Trophoblast cell (in vitro differentiated cells and primary cell): ENCODE measurements around the gene ADAM15.

Source experiments
- DNase-seq, 2 donors: peaks; one replicate each; pipeline ENCODE4 v3.0.0-alpha.2; 2016
- H2AFZ ChIP-seq: 2 replicates; pipeline ENCODE4 v1.6.1; 2013; ENCODE audit warnings: low read length, moderate library complexity, mild to moderate bottlenecking; ENCODE audit not compliant: insufficient read depth, poor library complexity
- H2AK5ac ChIP-seq: 2 replicates; pipeline ENCODE4 v1.6.1; 2013; ENCODE audit warnings: mild to moderate bottlenecking, low read length
- H2BK120ac ChIP-seq: 2 replicates; pipeline ENCODE4 v1.6.1; 2013; ENCODE audit warnings: low read length, mild to moderate bottlenecking, moderate library complexity; ENCODE audit not compliant: insufficient read depth, poor library complexity
- H2BK12ac ChIP-seq: 2 replicates; pipeline ENCODE4 v1.6.1; 2013; ENCODE audit warnings: mild to moderate bottlenecking, low read length, moderate library complexity
- H2BK5ac ChIP-seq: 2 replicates; pipeline ENCODE4 v1.6.1; 2013; ENCODE audit warnings: low read length, low read depth, moderate library complexity, mild to moderate bottlenecking; ENCODE audit not compliant: poor library complexity
- H3K14ac ChIP-seq: 2 replicates; pipeline ENCODE4 v1.6.1; 2013; ENCODE audit warnings: mild to moderate bottlenecking, low read length
- H3K18ac ChIP-seq: 2 replicates; pipeline ENCODE4 v1.6.1; 2013; ENCODE audit warnings: mild to moderate bottlenecking, low read length
- H3K23ac ChIP-seq: 2 replicates; pipeline ENCODE4 v1.6.1; 2013; ENCODE audit warnings: low read length
- H3K27ac ChIP-seq: 2 replicates; pipeline ENCODE4 v1.5.1; 2013; ENCODE audit warnings: low read depth, mild to moderate bottlenecking, inconsistent platforms, low read length, moderate library complexity
- H3K27me3 ChIP-seq: 2 replicates; pipeline ENCODE4 v1.6.1; 2013; ENCODE audit warnings: inconsistent platforms, mild to moderate bottlenecking, low read length, moderate library complexity; ENCODE audit not compliant: insufficient read depth
- H3K36me3 ChIP-seq, 2 experiments: 1 replicate in 1 of 2; 2 replicates in 1 of 2; pipeline ENCODE4 v1.6.1; 2013; ENCODE audit warnings: low read length in 2 of 2, mild to moderate bottlenecking in 2 of 2, moderate library complexity in 1 of 2; ENCODE audit not compliant: insufficient read depth in 2 of 2, control insufficient read depth in 1 of 2
- H3K4ac ChIP-seq: 2 replicates; pipeline ENCODE4 v1.6.1; 2013; ENCODE audit warnings: low read depth, mild to moderate bottlenecking, low read length, moderate library complexity
- H3K4me1 ChIP-seq, 2 experiments: 1 replicate in 1 of 2; 2 replicates in 1 of 2; pipeline ENCODE4 v1.6.1; 2013; ENCODE audit warnings: low read length in 2 of 2, mild to moderate bottlenecking in 2 of 2, moderate library complexity in 1 of 2; ENCODE audit not compliant: insufficient read depth in 2 of 2, control insufficient read depth in 1 of 2
- H3K4me2 ChIP-seq: 2 replicates; pipeline ENCODE4 v1.6.1; 2013; ENCODE audit warnings: inconsistent platforms, mild to moderate bottlenecking, low read length, moderate library complexity
- H3K4me3 ChIP-seq: 2 replicates; pipeline ENCODE4 v1.5.1; 2013; ENCODE audit warnings: mild to moderate bottlenecking, low read depth, low read length, inconsistent platforms
- H3K79me1 ChIP-seq: one replicate; pipeline ENCODE4 v1.6.1; 2013; ENCODE audit warnings: low read length
- H3K79me2 ChIP-seq: 2 replicates; pipeline ENCODE4 v1.6.1; 2013; ENCODE audit warnings: low read length, mild to moderate bottlenecking; ENCODE audit not compliant: control insufficient read depth, insufficient read depth, poor library complexity
- H3K9ac ChIP-seq: 2 replicates; pipeline ENCODE4 v1.6.1; 2013; ENCODE audit warnings: mild to moderate bottlenecking, low read length
- H3K9me3 ChIP-seq: 2 replicates; pipeline ENCODE4 v1.6.1; 2013; ENCODE audit warnings: low read depth, mild to moderate bottlenecking, control low read depth, inconsistent platforms, low read length; ENCODE audit not compliant: insufficient read depth
- H4K12ac ChIP-seq: 2 replicates; pipeline ENCODE4 v1.6.1; 2013; ENCODE audit warnings: low read depth, mild to moderate bottlenecking, low read length, moderate library complexity
- H4K8ac ChIP-seq: 2 replicates; pipeline ENCODE4 v1.6.1; 2013; ENCODE audit warnings: low read depth, mild to moderate bottlenecking, low read length, moderate library complexity
- H4K91ac ChIP-seq: one replicate; pipeline ENCODE4 v1.6.1; 2013; ENCODE audit warnings: low read depth, mild to moderate bottlenecking, low read length, moderate library complexity
- WGBS: extraction: QIAGEN DNeasy Blood & Tissue Kit; methylation state at CpG from one replicate; pipeline ENCODE4 v1.1.7; 2013; ENCODE audit warnings: missing lambda C conversion rate; ENCODE audit not compliant: insufficient read length, insufficient coverage; ENCODE audit errors: extremely low coverage; 5-methylcytosine and 5-hydroxymethylcytosine counted together

Gene ADAM15

GRCh38 chr1:155080312-155081228, 29.5 kb downstream of the ADAM15 start:
- WGBS: no CpG with 5 or more reads among the region's 71 CpGs
- H3K27ac ChIP-seq: no peak overlapping the region

GRCh38 chr1:155081472-155082300, 30.6 kb downstream of the ADAM15 start:
- Histone ChIP-seq H3K27me3 (peaks cover 51% of the 10 kb centered on the region), H2AFZ (no peak overlapping the region), H4K91ac (no peak overlapping the region), H4K8ac (no peak overlapping the region), H3K9me3 (peaks cover 8% of the 10 kb centered on the region), H3K4me1 (peaks cover 29 to 41% of the 10 kb centered on the region in 2 experiments), H2BK12ac (no peak overlapping the region), H3K18ac (no peak overlapping the region), H3K23ac (no peak overlapping the region), H3K27ac (no peak overlapping the region), H4K12ac (no peak overlapping the region), H3K4me3 (no peak overlapping the region), H3K79me2 (no peaks in the 10 kb centered on the region), H3K4me2 (peak overlapping the region; percentile 79), H2BK5ac (no peak overlapping the region), H3K14ac (no peak overlapping the region), H2BK120ac (no peak overlapping the region), H3K79me1 (peaks cover 5% of the 10 kb centered on the region), H3K9ac (no peak overlapping the region), H2AK5ac (no peak overlapping the region), H3K4ac (no peak overlapping the region), H3K36me3 (no peaks in the 10 kb centered on the region)
- DNase-seq: no peak
- no CpG with 5 or more reads among the region's 68 CpGs for WGBS

More at GRCh38 chr1:155080312-155081228, 29.5 kb downstream of the ADAM15 start:
- no peak overlapping the region for H4K12ac ChIP-seq
- H4K8ac ChIP-seq: no peak overlapping the region
- peaks cover 4% of the 10 kb centered on the region for H3K79me1 ChIP-seq
- H3K14ac ChIP-seq: no peak overlapping the region
- no peak overlapping the region for H2AK5ac ChIP-seq
- H3K4ac ChIP-seq: no peak overlapping the region
- H2BK12ac ChIP-seq: no peak overlapping the region
- H3K36me3 ChIP-seq: no peaks in the 10 kb centered on the region
- H3K4me2 ChIP-seq: peak overlapping the region; percentile 79
- H3K27me3 ChIP-seq: peaks cover 51% of the 10 kb centered on the region
- H3K18ac ChIP-seq: no peak overlapping the region
- no peak overlapping the region for H3K4me3 ChIP-seq
- H2BK120ac ChIP-seq: no peak overlapping the region
- no peak overlapping the region for H2BK5ac ChIP-seq
- H2AFZ ChIP-seq: no peak overlapping the region
- H4K91ac ChIP-seq: no peak overlapping the region
- H3K23ac ChIP-seq: peak overlapping the region; percentile 15
- H3K4me1 ChIP-seq: peaks cover 23 to 35% of the 10 kb centered on the region in 2 experiments
- DNase-seq: no peak
- no peak overlapping the region for H3K9ac ChIP-seq
- no peaks in the 10 kb centered on the region for H3K79me2 ChIP-seq
- H3K9me3 ChIP-seq: peaks cover 8% of the 10 kb centered on the region

- WGBS: no CpG with 5 or more reads among the region's 36 CpGs
- no peaks in the 10 kb centered on the region for H3K79me2 ChIP-seq
Observed at GRCh38 chr1:155082301-155083051, 31.4 kb downstream of the ADAM15 start.

GRCh38 chr1:155083052-155083541, 32.0 kb downstream of the ADAM15 start:
- H3K27ac ChIP-seq: no peak overlapping the region
- WGBS: no CpG with 5 or more reads among the region's 6 CpGs

More at GRCh38 chr1:155082301-155083051, 31.4 kb downstream of the ADAM15 start:
- Histone ChIP-seq H3K79me1 (peaks cover 5% of the 10 kb centered on the region), H3K4me3 (no peak overlapping the region), H4K91ac (no peak overlapping the region), H2AFZ (no peak overlapping the region), H3K36me3 (no peaks in the 10 kb centered on the region), H2BK5ac (no peak overlapping the region), H2AK5ac (no peak overlapping the region), H2BK120ac (no peak overlapping the region), H3K23ac (no peak overlapping the region), H3K14ac (no peak overlapping the region), H2BK12ac (no peak overlapping the region), H3K9ac (no peak overlapping the region), H4K12ac (no peak overlapping the region), H3K4me2 (peak overlapping the region; percentile 33), H3K9me3 (peaks cover 8% of the 10 kb centered on the region), H4K8ac (no peak overlapping the region), H3K27me3 (peaks cover 51% of the 10 kb centered on the region), H3K4me1 (peaks cover 29 to 41% of the 10 kb centered on the region in 2 experiments), H3K4ac (no peak overlapping the region), H3K18ac (no peak overlapping the region), H3K27ac (no peak overlapping the region)
- DNase-seq: no peak

More at GRCh38 chr1:155083052-155083541, 32.0 kb downstream of the ADAM15 start:
- Histone ChIP-seq H3K27me3 (peaks cover 51% of the 10 kb centered on the region), H4K12ac (no peak overlapping the region), H3K23ac (no peak overlapping the region), H3K36me3 (no peaks in the 10 kb centered on the region), H3K4me1 (peaks cover 29 to 41% of the 10 kb centered on the region in 2 experiments), H2AK5ac (no peak overlapping the region), H2BK120ac (no peak overlapping the region), H3K4me3 (no peak overlapping the region), H3K9me3 (peaks cover 8% of the 10 kb centered on the region), H3K79me2 (no peaks in the 10 kb centered on the region), H2BK5ac (no peak overlapping the region), H3K14ac (no peak overlapping the region), H3K4me2 (no peak overlapping the region), H4K8ac (no peak overlapping the region), H3K79me1 (peaks cover 5% of the 10 kb centered on the region), H3K18ac (no peak overlapping the region), H2BK12ac (no peak overlapping the region), H4K91ac (no peak overlapping the region), H2AFZ (no peak overlapping the region), H3K4ac (no peak overlapping the region), H3K9ac (no peak overlapping the region)
- no peak for DNase-seq
